SK-N-SH treated with all-trans-retinoic acid at 6 μM for 48 hours (cell line): ENCODE data around the gene DDX19B.

Experiments
- ATAC-seq: fragments of 200-7000 bp; cut with Tn5 transposase; 3 replicates; pipeline ENCODE4 v1.9.1; 2020; ENCODE audit warnings: mild to moderate bottlenecking, moderate library complexity
- BACH2 ChIP-seq: fragments of 250-450 bp; sonication (Bioruptor Pico); IDR thresholded peaks from 2 replicates; pipeline ENCODE4 v1.9.0; 2021; ENCODE audit warnings: mild to moderate bottlenecking, borderline replicate concordance
- CREB5 ChIP-seq: fragments of 250-450 bp; sonication (Bioruptor Pico); IDR thresholded peaks from 2 replicates; pipeline ENCODE4 v1.5.1; 2020; ENCODE audit warnings: low read depth, mild to moderate bottlenecking, moderate library complexity
- CSDC2 ChIP-seq: fragments of 250-450 bp; sonication (Bioruptor Pico); IDR thresholded peaks from 2 replicates; pipeline ENCODE4 v1.5.0; 2020; ENCODE audit warnings: mild to moderate bottlenecking, moderate library complexity
- CSRNP3 ChIP-seq: fragments of 250-450 bp; sonication (Bioruptor Pico); IDR thresholded peaks from 2 replicates; pipeline ENCODE4 v1.5.1; 2021; ENCODE audit warnings: mild to moderate bottlenecking, moderate library complexity
- GLIS3 ChIP-seq: fragments of 250-450 bp; sonication (Bioruptor Pico); IDR thresholded peaks from 2 replicates; pipeline ENCODE4 v1.5.0; 2020; ENCODE audit warnings: mild to moderate bottlenecking, moderate library complexity
- ISL1 ChIP-seq: fragments of 250-450 bp; sonication (Bioruptor Pico); IDR thresholded peaks from 2 replicates; pipeline ENCODE4 v2.1.2; 2022; ENCODE audit warnings: mild to moderate bottlenecking, moderate library complexity
- PATZ1 ChIP-seq: fragments of 250-450 bp; sonication (Bioruptor Pico); IDR thresholded peaks from 2 replicates; pipeline ENCODE4 v1.8.0; 2020; ENCODE audit warnings: mild to moderate bottlenecking, moderate library complexity, borderline replicate concordance
- POU6F1 ChIP-seq: fragments of 250-450 bp; sonication (Bioruptor Pico); IDR thresholded peaks from 2 replicates; pipeline ENCODE4 v1.8.0; 2021; ENCODE audit warnings: low read depth, mild to moderate bottlenecking, moderate library complexity, borderline replicate concordance
- PPARA ChIP-seq: fragments of 250-450 bp; sonication (Bioruptor Pico); IDR thresholded peaks from 2 replicates; pipeline ENCODE4 v1.5.0; 2020; ENCODE audit warnings: mild to moderate bottlenecking, borderline replicate concordance
- TSHZ2 ChIP-seq: fragments of 250-450 bp; sonication (Bioruptor Pico); IDR thresholded peaks from 2 replicates; pipeline ENCODE4 v1.5.0; 2020; ENCODE audit warnings: mild to moderate bottlenecking, moderate library complexity
- ZC3H10 ChIP-seq: fragments of 250-450 bp; sonication (Bioruptor Pico); IDR thresholded peaks from 2 replicates; pipeline ENCODE4 v1.5.1; 2021; ENCODE audit warnings: mild to moderate bottlenecking, moderate library complexity
- ZFP3 ChIP-seq: fragments of 250-450 bp; sonication (Bioruptor Pico); IDR thresholded peaks from 2 replicates; pipeline ENCODE4 v1.5.0; 2020; ENCODE audit warnings: mild to moderate bottlenecking, moderate library complexity
- ZFP30 ChIP-seq: fragments of 450-650 bp; formaldehyde crosslinking; IDR thresholded peaks from 2 replicates; pipeline ENCODE4 v1.5.0; 2022; ENCODE audit warnings: mild to moderate bottlenecking, moderate library complexity
- ZNF565 ChIP-seq: fragments of 450-650 bp; formaldehyde crosslinking; conservative IDR thresholded peaks from 2 replicates; pipeline ENCODE4 v1.5.0; 2020; ENCODE audit warnings: low read depth, mild to moderate bottlenecking, moderate library complexity
- ZNF70 ChIP-seq: fragments of 450-650 bp; formaldehyde crosslinking; IDR thresholded peaks from 2 replicates; pipeline ENCODE4 v1.5.0; 2020; ENCODE audit warnings: mild to moderate bottlenecking, moderate library complexity
- ZNF8 ChIP-seq: fragments of 450-650 bp; formaldehyde crosslinking; IDR thresholded peaks from 2 replicates; pipeline ENCODE4 v1.5.0; 2020; ENCODE audit warnings: mild to moderate bottlenecking, moderate library complexity

The DDX19B gene

GRCh38 chr16:70370924-70371323, 71.9 kb downstream of the DDX19B start:
- TF ChIP-seq CREB5 (CRISPR knock-in tag) (no peak), PATZ1 (CRISPR knock-in tag) (no peak), TSHZ2 (CRISPR knock-in tag) (no peak)
- no peak for ATAC-seq

- no peak for ATAC-seq
- no peak for TF ChIP-seq CSDC2
- TF ChIP-seq ZNF8 (CRISPR knock-in tag), result no peak
- no peak for TF ChIP-seq ISL1
- no peak for TF ChIP-seq ZC3H10 (CRISPR knock-in tag)
- TF ChIP-seq CREB5 (CRISPR knock-in tag), result no peak
- TF ChIP-seq GLIS3 (CRISPR knock-in tag), result no peak
- no peak for TF ChIP-seq CSRNP3 (CRISPR knock-in tag)
- TF ChIP-seq PPARA (CRISPR knock-in tag), result no peak
- TF ChIP-seq BACH2 (CRISPR knock-in tag), result no peak
These were observed 74.1 kb downstream of the DDX19B start for GRCh38 chr16:70372921-70373728.

GRCh38 chr16:70374213-70374612, 75.2 kb downstream of the DDX19B start:
- TF ChIP-seq PATZ1 (CRISPR knock-in tag) (no peak), ZNF8 (CRISPR knock-in tag) (no peak), CSRNP3 (CRISPR knock-in tag) (no peak), ZNF565 (no peak), ZNF70 (CRISPR knock-in tag) (no peak), ZFP3 (CRISPR knock-in tag) (no peak), POU6F1 (CRISPR knock-in tag) (no peak), ZFP30 (no peak), CSDC2 (no peak), BACH2 (CRISPR knock-in tag) (no peak), CREB5 (CRISPR knock-in tag) (no peak), ZC3H10 (CRISPR knock-in tag) (no peak), TSHZ2 (CRISPR knock-in tag) (no peak)
- TF ChIP-seq, all 23 proteins: peak for 0

More at GRCh38 chr16:70374213-70374612, 75.2 kb downstream of the DDX19B start:
- ATAC-seq, result no peak
